GM21381 (cell line): ENCODE results near the gene EHBP1.

Experiments used
- ATAC-seq: cut with Tn5 transposase; IDR thresholded peaks from one replicate; pipeline ENCODE4 v1.9.1; 2021; ENCODE audit warnings: mild to moderate bottlenecking, moderate library complexity; ENCODE audit not compliant: unreplicated experiment

The EHBP1 gene

GRCh38 chr2:62812921-62813825 is 107.7 kb downstream of the EHBP1 start:
- ATAC-seq = no peak

GRCh38 chr2:62814123-62814522 is 108.6 kb downstream of the EHBP1 start:
- ATAC-seq = no peak

- ATAC-seq = no peak
Measured at GRCh38 chr2:62817348-62817747, 111.8 kb downstream of the EHBP1 start.

- ATAC-seq = no peak
Measured at GRCh38 chr2:62817995-62818713, 112.6 kb downstream of the EHBP1 start.

GRCh38 chr2:62822549-62822948 is 117.0 kb downstream of the EHBP1 start:
- ATAC-seq = no peak

GRCh38 chr2:62824388-62824787 is 118.9 kb downstream of the EHBP1 start:
- ATAC-seq = no peak

- no peak for ATAC-seq
Measured at GRCh38 chr2:62826141-62826540, 120.6 kb downstream of the EHBP1 start.

GRCh38 chr2:62826953-62827675 is 121.6 kb downstream of the EHBP1 start:
- no peak for ATAC-seq

GRCh38 chr2:62831729-62832128 is 126.2 kb downstream of the EHBP1 start:
- no peak for ATAC-seq

GRCh38 chr2:62844311-62845090 is 139.0 kb downstream of the EHBP1 start:
- no peak for ATAC-seq

- no peak for ATAC-seq
Measured at GRCh38 chr2:62845256-62845655, 139.7 kb downstream of the EHBP1 start.

GRCh38 chr2:62852254-62852653 is 146.7 kb downstream of the EHBP1 start:
- ATAC-seq = no peak

- no peak for ATAC-seq
Measured at GRCh38 chr2:62854600-62855514, 149.3 kb downstream of the EHBP1 start.

- no peak for ATAC-seq
Measured at GRCh38 chr2:62856228-62857040, 150.9 kb downstream of the EHBP1 start.

GRCh38 chr2:62857139-62857931 is 151.8 kb downstream of the EHBP1 start:
- ATAC-seq = no peak

GRCh38 chr2:62858231-62858832 is 152.8 kb downstream of the EHBP1 start:
- no peak for ATAC-seq

- ATAC-seq = no peak
Measured at GRCh38 chr2:62868947-62869346, 163.4 kb downstream of the EHBP1 start.

GRCh38 chr2:62870966-62871365 is 165.5 kb downstream of the EHBP1 start:
- no peak for ATAC-seq
